GM12891 (cell line): Measurements from ENCODE around the gene IMPA2.

Source experiments
- PAX5 ChIP-seq: IDR thresholded peaks from 2 replicates; pipeline ENCODE4 v1.6.1; 2011; ENCODE audit warnings: low read length, moderate library complexity, mild to moderate bottlenecking; ENCODE audit not compliant: insufficient read depth, severe bottlenecking
- POLR2A ChIP-seq: IDR thresholded peaks from 2 replicates; pipeline ENCODE4 v1.6.1; 2011; ENCODE audit warnings: low read depth, low read length, control low read depth
- POLR2AphosphoS5 ChIP-seq: IDR thresholded peaks from 2 replicates; pipeline ENCODE4 v1.6.1; 2011; ENCODE audit warnings: low read depth, low read length, control low read depth
- POU2F2 ChIP-seq: IDR thresholded peaks from 2 replicates; pipeline ENCODE4 v1.6.1; 2011; ENCODE audit warnings: low read depth, mild to moderate bottlenecking, control low read depth, low read length, moderate library complexity
- SPI1 ChIP-seq: IDR thresholded peaks from 2 replicates; pipeline ENCODE4 v1.6.1; 2011; ENCODE audit warnings: low read depth, low read length, control low read depth
- TAF1 ChIP-seq: IDR thresholded peaks from 2 replicates; pipeline ENCODE4 v1.6.1; 2011; ENCODE audit warnings: low read depth, low read length, control low read depth

GRCh38 chr18:12018861-12019260 lies 37.6 kb downstream of the IMPA2 start:
- TF ChIP-seq SPI1 (no peak), POLR2A (no peak), TAF1 (no peak), POLR2AphosphoS5 (no peak), PAX5 (no peak), POU2F2 (no peak)
